Fibroblast of lung (primary cell): ENCODE measurements around the gene CEP295NL. TPM values are rescaled to one million over a fixed set of nuclear protein-coding genes. Genes with fewer than 3 reads are reported as not detected.

ENCODE experiments used
- DNase-seq, 2 donors: peaks; one replicate each; pipeline versions ENCODE4 v3.0.0 to v3.0.0-alpha.2; 2010; ENCODE audit warnings: low read depth in 2 of 2
- H2AFZ ChIP-seq: 2 replicates; pipeline ENCODE4 v1.5.1; 2012; ENCODE audit warnings: low read length, control low read depth, inconsistent platforms
- H3K27ac ChIP-seq: 2 replicates; pipeline ENCODE4 v1.5.1; 2011; ENCODE audit warnings: low read length, control low read depth; ENCODE audit not compliant: insufficient read depth
- H3K27me3 ChIP-seq: 2 replicates; pipeline ENCODE4 v1.5.1; 2011; ENCODE audit warnings: mild to moderate bottlenecking, low read length; ENCODE audit not compliant: control insufficient read depth, insufficient read depth
- H3K36me3 ChIP-seq: 2 replicates; pipeline ENCODE4 v1.5.1; 2011; ENCODE audit warnings: low read length; ENCODE audit not compliant: control insufficient read depth, insufficient read depth
- H3K4me1 ChIP-seq: 2 replicates; pipeline ENCODE4 v1.5.1; 2011; ENCODE audit warnings: low read length; ENCODE audit not compliant: control insufficient read depth, insufficient read depth; ENCODE audit errors: extremely low read depth
- H3K4me2 ChIP-seq: 2 replicates; pipeline ENCODE4 v1.5.1; 2011; ENCODE audit warnings: low read length, control low read depth; ENCODE audit not compliant: insufficient read depth; ENCODE audit errors: extremely low read depth
- H3K4me3 ChIP-seq, 4 experiments: fragments of 200-600 bp in 1 of 4; sonication (generic) in 1 of 4; replicated peaks in 1 of 4; 2 replicates each; pipeline ENCODE4 v1.5.1; 2011 to 2016; ENCODE audit warnings: low read length in 4 of 4, low read depth in 3 of 4, mild to moderate bottlenecking in 3 of 4, control low read depth in 2 of 4, inconsistent platforms in 1 of 4, mixed read lengths in 1 of 4; ENCODE audit not compliant: insufficient read depth in 1 of 4; ENCODE audit errors: control extremely low read depth in 1 of 4
- H3K79me2 ChIP-seq: 2 replicates; pipeline ENCODE4 v1.5.1; 2012; ENCODE audit warnings: mild to moderate bottlenecking, low read length, inconsistent platforms; ENCODE audit not compliant: control insufficient read depth, insufficient read depth
- H3K9ac ChIP-seq: 2 replicates; pipeline ENCODE4 v1.5.1; 2011; ENCODE audit warnings: mild to moderate bottlenecking, low read length, control low read depth; ENCODE audit not compliant: insufficient read depth
- H3K9me3 ChIP-seq: 2 replicates; pipeline ENCODE4 v1.5.1; 2012; ENCODE audit warnings: low read depth, low read length; ENCODE audit not compliant: control insufficient read depth, insufficient read depth
- H4K20me1 ChIP-seq: 2 replicates; pipeline ENCODE4 v1.5.1; 2011; ENCODE audit warnings: low read length; ENCODE audit not compliant: control insufficient read depth, insufficient read depth; ENCODE audit errors: extremely low read depth
- CTCF ChIP-seq, 2 donors: IDR thresholded peaks in 1 of 2; conservative IDR thresholded peaks in 1 of 2; 1 replicate in 1 of 2; 2 replicates in 1 of 2; pipeline ENCODE4 v1.5.1; 2011 to 2012; ENCODE audit warnings: low read length in 2 of 2, control low read depth in 1 of 2, inconsistent platforms in 1 of 2, low read depth in 1 of 2, mild to moderate bottlenecking in 1 of 2
- EZH2 ChIP-seq: IDR thresholded peaks from 2 replicates; pipeline ENCODE4 v1.5.1; 2012; ENCODE audit warnings: low read length, control low read depth, mild to moderate bottlenecking; ENCODE audit errors: missing control alignments
- polyA plus RNA-seq, 2 donors: library from polyadenylated mRNA; depleted of rRNA in 1 of 2; stranded (reverse) in 1 of 2; unstranded in 1 of 2; fragments of >200 nt; gene quantifications; 2 replicates each; pipeline ENCODE4 v1.2.1, GENCODE V29; 2011 to 2012; ENCODE audit warnings: missing spikeins in 1 of 2
- total RNA-seq: library from RNA; depleted of rRNA; stranded (reverse); fragments of >200 nt; gene quantifications from 2 replicates; pipeline ENCODE4 v1.2.1, GENCODE V29; 2014

Gene CEP295NL
- total and polyA plus RNA-seq, 2 donors (not counting 1 experiment from before 2014, with no cell fraction given): 0.10 to 2.8 TPM

- H2AFZ ChIP-seq: no peak overlapping the region
- H3K27ac ChIP-seq: no peak overlapping the region
- H3K79me2 ChIP-seq: no peaks in the 10 kb centered on the region
- H3K9ac ChIP-seq: no peak overlapping the region
- H3K4me1 ChIP-seq: peaks cover 9% of the 10 kb centered on the region
- peak in 1 of 2 donors; percentile 71 for DNase-seq
- TF ChIP-seq CTCF (conservative IDR thresholded peaks at IDR 0.05 in 1 of 2, IDR thresholded peaks at IDR 0.05 in 1 of 2; ENCODE audit: low read depth in 1 of 2, low read length in 2 of 2) (no peak), EZH2 (no peak)
- H3K4me3 ChIP-seq: no peak overlapping the region
- no peaks in the 10 kb centered on the region for H3K36me3 ChIP-seq
- peaks cover 1% of the 10 kb centered on the region for H3K9me3 ChIP-seq
- no peaks in the 10 kb centered on the region for H3K27me3 ChIP-seq
- H3K4me2 ChIP-seq: no peak overlapping the region
- no peaks in the 10 kb centered on the region for H4K20me1 ChIP-seq
These were observed 49.1 kb upstream of the CEP295NL start for GRCh38 chr17:78951967-78952551.

GRCh38 chr17:78950870-78951269, 47.9 kb upstream of the CEP295NL start:
- H3K9me3 ChIP-seq: peaks cover 1% of the 10 kb centered on the region
- H2AFZ ChIP-seq: no peak overlapping the region
- no peaks in the 10 kb centered on the region for H4K20me1 ChIP-seq
- no peak overlapping the region for H3K27ac ChIP-seq
- TF ChIP-seq EZH2 (no peak), CTCF (conservative IDR thresholded peaks at IDR 0.05 in 1 of 2, IDR thresholded peaks at IDR 0.05 in 1 of 2; ENCODE audit: low read depth in 1 of 2, low read length in 2 of 2) (no peak)
- H3K4me2 ChIP-seq: no peak overlapping the region
- H3K4me1 ChIP-seq: peaks cover 5% of the 10 kb centered on the region
- no peak overlapping the region for H3K9ac ChIP-seq
- H3K36me3 ChIP-seq: no peaks in the 10 kb centered on the region
- DNase-seq: no peak
- no peaks in the 10 kb centered on the region for H3K27me3 ChIP-seq
- no peak overlapping the region for H3K4me3 ChIP-seq
- H3K79me2 ChIP-seq: no peaks in the 10 kb centered on the region

- peaks cover 2% of the 10 kb centered on the region for H3K4me1 ChIP-seq
- peaks cover 1% of the 10 kb centered on the region for H3K9me3 ChIP-seq
- TF ChIP-seq EZH2 (no peak), CTCF (conservative IDR thresholded peaks at IDR 0.05 in 1 of 2, IDR thresholded peaks at IDR 0.05 in 1 of 2; ENCODE audit: low read depth in 1 of 2, low read length in 2 of 2) (no peak)
- no peaks in the 10 kb centered on the region for H3K79me2 ChIP-seq
- H4K20me1 ChIP-seq: no peaks in the 10 kb centered on the region
- no peaks in the 10 kb centered on the region for H3K36me3 ChIP-seq
- no peak overlapping the region for H2AFZ ChIP-seq
- peaks cover 7% of the 10 kb centered on the region for H3K27me3 ChIP-seq
- no peak overlapping the region for H3K4me3 ChIP-seq
- H3K9ac ChIP-seq: no peak overlapping the region
- H3K27ac ChIP-seq: no peak overlapping the region
- no peak overlapping the region for H3K4me2 ChIP-seq
- DNase-seq: no peak
These were observed 44.5 kb upstream of the CEP295NL start for GRCh38 chr17:78947235-78948149.
